Kidney (tissue), 14 donors: ENCODE measurements around the gene TRPV5. TPM values are rescaled to one million over a fixed set of nuclear protein-coding genes. Genes with fewer than 3 reads are reported as not detected.
A peak's percentile ranks its signal among the peaks of the same experiment; 100 is the strongest.

ENCODE experiments used
- DNase-seq, 5 donors: peaks; one replicate each; pipeline ENCODE4 v3.0.0-alpha.2; 2013 to 2020
- FAIRE-seq: peaks from 2 replicates; lab custom pipeline; 2012; peaks lifted over from hg19 to GRCh38; lab: Jason Lieb, UNC
- H3K27ac ChIP-seq, 2 donors: one replicate each; pipeline ENCODE4 v1.7.0; 2013; ENCODE audit warnings: low read depth in 2 of 2, low read length in 2 of 2, inconsistent platforms in 1 of 2
- H3K27me3 ChIP-seq: one replicate; pipeline ENCODE4 v1.7.1; 2013; ENCODE audit warnings: low read length, inconsistent platforms; ENCODE audit not compliant: control insufficient read depth, insufficient read depth
- H3K36me3 ChIP-seq, 3 donors: one replicate each; pipeline versions ENCODE4 v1.7.0 to v1.7.1; 2013; ENCODE audit warnings: low read length in 3 of 3, control low read depth in 1 of 3, inconsistent platforms in 1 of 3; ENCODE audit not compliant: insufficient read depth in 3 of 3, control insufficient read depth in 2 of 3
- H3K4me1 ChIP-seq, 3 donors: one replicate each; pipeline versions ENCODE4 v1.7.0 to v1.7.1; 2013; ENCODE audit warnings: low read length in 3 of 3, inconsistent platforms in 1 of 3, low read depth in 1 of 3; ENCODE audit not compliant: control insufficient read depth in 2 of 3, insufficient read depth in 2 of 3
- H3K4me3 ChIP-seq, 3 donors: one replicate each; pipeline versions ENCODE4 v1.7.0 to v1.8.1; 2013; ENCODE audit warnings: low read length in 3 of 3, control low read depth in 1 of 3, inconsistent platforms in 1 of 3
- H3K9ac ChIP-seq, 3 donors: one replicate each; pipeline versions ENCODE4 v1.7.0 to v1.7.1; 2013; ENCODE audit warnings: low read length in 3 of 3, control low read depth in 1 of 3, inconsistent platforms in 1 of 3
- H3K9me3 ChIP-seq, 3 donors: one replicate each; pipeline versions ENCODE4 v1.7.0 to v1.7.1; 2013; ENCODE audit warnings: low read length in 3 of 3, control low read depth in 1 of 3, inconsistent platforms in 1 of 3; ENCODE audit not compliant: control insufficient read depth in 2 of 3, insufficient read depth in 1 of 3
- CTCF ChIP-seq: IDR thresholded peaks from 3 replicates; pipeline ENCODE4 v1.5.1; 2012; ENCODE audit warnings: mild to moderate bottlenecking, moderate library complexity, borderline replicate concordance; ENCODE audit not compliant: insufficient read depth; ENCODE audit errors: extremely low read depth
- intact Hi-C: fragments of 100-400 bp; cut with DNase I; formaldehyde crosslinking; loops from one replicate; pipeline ENCODE4 v1.11.1; 2022
- polyA plus RNA-seq: library from polyadenylated mRNA; stranded (reverse); fragments of 350-450 nt; fragmentation: Illumina TruSeq; extraction: RNeasy Lipid Tissue Mini Kit (QIAGEN cat#74804); gene quantifications from one replicate; pipeline ENCODE4 v1.2.3, GENCODE V29; 2014; ENCODE audit warnings: low read depth, low replicate concordance; ENCODE audit not compliant: insufficient read depth
- total RNA-seq: library from RNA; stranded (reverse); fragmentation: NEBNext Ultra II Directional; extraction: Animal tissue kit (Norgen Biotek cat#: 25700); gene quantifications from one replicate; pipeline ENCODE4 v1.2.1, GENCODE V29; 2021
- donor health status: control.
- donor health status: control.
- donor health status: control.
- donor health status: control.
- donor health status: control.
- donor health status: DM: yes; HTN: yes; CAD: no.
- donor health status: Normal renal cell carcinoma (clear cell type).

The TRPV5 gene
- total and polyA plus RNA-seq, 2 donors from 2014 or later = 1.3 to 1.4 TPM

DNA sequence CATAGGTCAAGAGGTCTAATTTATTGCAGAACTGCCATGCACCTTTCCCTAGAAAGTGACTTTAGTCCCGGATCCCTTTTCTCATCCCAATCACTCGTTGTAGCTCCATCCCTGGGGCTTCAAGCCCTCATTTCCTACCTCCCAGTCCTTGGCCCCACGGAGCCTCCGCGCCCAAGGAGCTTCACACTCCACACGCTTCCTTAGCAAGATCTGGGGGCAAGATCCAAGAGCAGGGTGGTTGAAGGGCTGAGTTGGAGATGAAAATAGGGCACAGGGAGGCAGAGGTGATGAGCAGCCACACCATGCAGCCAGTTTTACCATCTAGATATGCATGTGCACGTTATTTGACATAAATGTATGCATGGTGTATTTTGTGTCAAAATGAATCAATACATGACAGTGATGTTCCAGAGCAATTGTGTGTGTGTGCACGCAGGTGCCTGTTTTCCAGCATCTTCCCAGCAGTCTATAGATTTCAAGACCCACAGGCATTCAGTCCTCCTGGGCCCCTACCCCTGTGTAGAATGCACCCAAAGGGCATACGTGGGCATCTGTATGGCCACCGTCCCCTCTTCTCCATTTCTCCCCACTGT is 42.0 kb downstream of the TRPV5 start:
- TF ChIP-seq CTCF = no peak
- FAIRE-seq (no peak), DNase-seq (peak in 1 of 5 donors; percentile 12)
- no peaks in the 10 kb centered on the region for H3K4me1 ChIP-seq
- no peaks in the 10 kb centered on the region for H3K9me3 ChIP-seq
- intact Hi-C loops = no loop called here
- no peak overlapping the region for H3K9ac ChIP-seq
- no peak overlapping the region for H3K27ac ChIP-seq
- H3K4me3 ChIP-seq = no peak overlapping the region
- no peaks in the 10 kb centered on the region for H3K27me3 ChIP-seq
- no peaks in the 10 kb centered on the region for H3K36me3 ChIP-seq

GRCh38 chr7:142890874-142891485 is 42.6 kb downstream of the TRPV5 start:
- Histone ChIP-seq H3K9ac (no peak overlapping the region), H3K27ac (no peak overlapping the region), H3K4me3 (peak overlapping the region in 1 of 3 donors; percentile 17), H3K9me3 (no peaks in the 10 kb centered on the region), H3K27me3 (no peaks in the 10 kb centered on the region), H3K4me1 (no peaks in the 10 kb centered on the region), H3K36me3 (no peaks in the 10 kb centered on the region)
- peak in 1 of 5 donors; percentile 19 for DNase-seq
- intact Hi-C loops = no loop called here
- no peak for TF ChIP-seq CTCF
- no peak for FAIRE-seq

DNA sequence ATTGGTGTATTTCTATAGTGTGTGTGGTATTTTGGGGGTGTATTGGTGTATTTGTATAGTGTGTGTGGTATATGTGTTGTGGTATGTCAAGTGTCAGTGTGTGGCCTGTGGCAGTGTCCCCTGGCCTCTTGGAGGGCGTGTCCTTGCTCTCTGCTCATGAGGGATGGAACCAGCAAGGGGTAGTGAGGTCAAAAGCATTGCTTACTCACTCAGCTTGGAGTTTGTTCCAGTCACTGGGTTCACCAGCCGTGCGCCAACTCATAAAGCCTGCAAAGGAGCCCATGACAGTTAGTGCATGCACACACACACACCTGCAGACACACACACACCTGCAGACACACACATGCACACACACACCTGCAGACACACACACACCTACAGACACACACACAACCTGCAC is 43.7 kb downstream of the TRPV5 start:
- H3K9me3 ChIP-seq = no peaks in the 10 kb centered on the region
- H3K4me3 ChIP-seq = no peak overlapping the region
- H3K4me1 ChIP-seq = no peaks in the 10 kb centered on the region
- FAIRE-seq (no peak), DNase-seq (peak in 3 of 5 donors; percentile 22 to 38 (median 31))
- H3K27ac ChIP-seq = no peak overlapping the region
- H3K36me3 ChIP-seq = no peaks in the 10 kb centered on the region
- no peak overlapping the region for H3K9ac ChIP-seq
- H3K27me3 ChIP-seq = no peaks in the 10 kb centered on the region
- intact Hi-C loops = no loop called here
- TF ChIP-seq CTCF = no peak
